IPS-18a (cell line): ENCODE results near the gene APOBR.
"Not testable (repeated sequence)": the region's sequence is repeated elsewhere in the genome, so short reads cannot be mapped to it uniquely, and the experiment has no call there.

Source experiments
- H3K27ac ChIP-seq: one replicate; pipeline ENCODE4 v1.5.1; 2013; ENCODE audit warnings: low read length
- H3K27me3 ChIP-seq: one replicate; pipeline ENCODE4 v1.6.1; 2013; ENCODE audit warnings: mild to moderate bottlenecking, low read length; ENCODE audit not compliant: control insufficient read depth, insufficient read depth
- H3K36me3 ChIP-seq: one replicate; pipeline ENCODE4 v1.6.1; 2013; ENCODE audit warnings: low read depth, low read length; ENCODE audit not compliant: control insufficient read depth
- H3K4me1 ChIP-seq: one replicate; pipeline ENCODE4 v1.6.1; 2013; ENCODE audit warnings: low read depth, low read length; ENCODE audit not compliant: control insufficient read depth
- H3K4me3 ChIP-seq: one replicate; pipeline ENCODE4 v1.5.1; 2013; ENCODE audit warnings: low read length
- H3K9ac ChIP-seq: one replicate; pipeline ENCODE4 v1.6.1; 2013; ENCODE audit warnings: mild to moderate bottlenecking, low read length, moderate library complexity
- H3K9me3 ChIP-seq: one replicate; pipeline ENCODE4 v1.6.1; 2013; ENCODE audit warnings: low read depth, low read length; ENCODE audit not compliant: control insufficient read depth

APOBR gene, protein sequence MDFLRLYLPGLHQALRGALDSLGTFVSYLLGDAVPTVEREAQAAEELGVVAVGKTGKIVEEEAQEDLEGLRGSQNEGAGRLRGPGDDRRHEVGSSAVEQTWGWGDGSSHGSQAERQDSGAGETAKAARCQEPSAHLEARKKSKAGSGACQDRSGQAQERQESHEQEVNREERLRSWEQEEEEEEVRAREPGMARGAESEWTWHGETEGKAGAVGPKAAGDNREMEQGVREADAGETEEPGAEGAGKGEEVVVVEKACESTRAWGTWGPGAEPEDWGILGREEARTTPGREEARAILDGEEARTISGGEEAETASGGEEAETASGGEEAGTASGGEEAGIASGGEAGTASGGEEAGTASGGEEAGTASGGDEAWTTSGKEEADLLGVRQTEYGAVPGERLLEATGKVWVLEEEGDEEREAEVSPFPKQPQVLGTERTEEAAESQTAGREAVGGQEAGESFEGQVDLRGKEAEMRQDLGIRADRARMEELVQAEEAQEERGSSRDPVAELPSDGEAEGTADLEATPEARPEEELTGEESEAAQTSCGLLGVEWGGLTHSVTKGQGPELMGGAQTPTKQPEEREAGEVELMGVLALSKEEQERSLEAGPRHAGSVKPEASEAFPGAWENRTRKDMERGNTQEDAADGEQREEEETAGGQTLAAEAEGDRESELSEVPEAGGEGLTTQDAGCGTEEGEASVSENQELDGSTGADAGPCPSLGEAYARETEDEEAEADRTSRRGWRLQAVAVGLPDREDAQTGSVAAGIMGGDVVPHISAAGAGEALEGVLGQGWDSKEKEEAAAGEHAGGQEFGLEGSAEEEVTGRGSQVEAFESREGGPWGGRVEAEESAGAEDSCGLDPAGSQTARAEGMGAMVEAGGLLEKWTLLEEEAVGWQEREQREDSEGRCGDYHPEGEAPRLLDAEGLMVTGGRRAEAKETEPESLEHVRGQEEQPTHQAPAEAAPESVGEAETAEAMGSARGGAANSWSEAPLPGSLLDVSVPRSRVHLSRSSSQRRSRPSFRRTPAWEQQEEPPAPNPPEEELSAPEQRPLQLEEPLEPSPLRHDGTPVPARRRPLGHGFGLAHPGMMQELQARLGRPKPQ

DNA sequence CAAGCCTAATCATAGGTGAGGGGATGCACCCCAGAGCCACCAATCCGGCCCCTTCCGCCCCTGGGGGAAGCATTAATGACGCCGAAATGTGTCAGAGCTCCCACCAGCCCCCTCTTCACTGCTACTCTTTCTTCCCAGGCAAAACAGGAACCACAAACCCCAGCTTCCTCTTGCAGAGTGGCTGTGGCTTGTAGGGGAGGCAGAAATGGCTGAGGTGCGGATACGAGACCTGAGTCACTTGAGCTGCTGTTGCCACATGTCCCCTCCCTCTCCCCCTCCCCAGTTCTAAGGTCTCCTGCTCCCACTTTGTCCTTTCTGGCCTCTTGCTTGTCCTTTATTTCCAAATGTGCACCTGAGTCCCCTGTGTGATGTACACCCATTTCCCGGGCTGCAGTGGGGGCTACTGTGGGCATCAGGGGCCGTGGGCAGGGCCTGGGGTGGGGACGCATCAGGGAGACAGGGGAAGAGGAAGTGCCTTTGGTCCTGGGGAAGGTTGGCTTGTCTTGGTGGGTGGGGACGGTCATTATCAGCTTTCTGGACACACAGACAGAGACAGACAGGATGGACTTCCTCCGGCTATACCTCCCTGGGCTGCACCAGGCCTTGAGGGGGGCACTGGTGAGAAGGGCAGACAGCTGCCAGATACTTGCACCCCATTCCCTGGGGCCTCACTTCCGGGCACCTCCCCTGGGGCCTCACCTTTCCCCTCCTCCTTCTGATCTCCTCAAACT, at the start of gene APOBR:
APOBR (plus strand) TSS at position 523 of the 731 bp plus-strand sequence; CDS start at position 562, 39 bp downstream.
- H3K27ac ChIP-seq, result no peak within 1 kb of the TSS
- no peaks in the 10 kb centered on the region for H3K4me1 ChIP-seq
- no peaks in the 10 kb centered on the region for H3K9me3 ChIP-seq
- H3K4me3 ChIP-seq, result no peak within 1 kb of the TSS
- no peaks in the 10 kb centered on the region for H3K36me3 ChIP-seq
- no peaks in the 10 kb centered on the region for H3K27me3 ChIP-seq
- H3K9ac ChIP-seq, result no peak within 1 kb of the TSS

DNA sequence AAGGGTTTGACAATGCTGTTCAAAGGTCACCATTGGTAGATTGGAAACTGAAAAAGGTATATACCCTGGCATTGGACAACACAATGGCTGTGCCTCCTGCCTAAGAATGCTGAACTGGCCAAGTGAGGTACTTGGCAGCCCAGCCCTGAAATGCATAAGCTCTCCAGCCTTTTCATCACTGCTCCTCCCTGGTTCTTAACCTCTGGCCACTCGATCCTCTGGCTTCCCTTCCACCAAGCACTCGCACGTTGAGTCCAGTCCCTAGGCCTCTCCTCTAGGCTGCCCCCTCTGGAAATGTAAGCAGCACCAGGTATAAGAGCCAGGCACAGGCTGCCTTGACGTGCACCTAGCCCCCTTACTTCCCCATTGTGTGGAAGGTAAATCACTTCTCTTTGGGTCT, 48.1 kb upstream of the APOBR start:
- not testable (repeated sequence) for H3K4me3 ChIP-seq, H3K27me3 ChIP-seq, H3K36me3 ChIP-seq, H3K9ac ChIP-seq, H3K9me3 ChIP-seq, H3K4me1 ChIP-seq, H3K27ac ChIP-seq

DNA sequence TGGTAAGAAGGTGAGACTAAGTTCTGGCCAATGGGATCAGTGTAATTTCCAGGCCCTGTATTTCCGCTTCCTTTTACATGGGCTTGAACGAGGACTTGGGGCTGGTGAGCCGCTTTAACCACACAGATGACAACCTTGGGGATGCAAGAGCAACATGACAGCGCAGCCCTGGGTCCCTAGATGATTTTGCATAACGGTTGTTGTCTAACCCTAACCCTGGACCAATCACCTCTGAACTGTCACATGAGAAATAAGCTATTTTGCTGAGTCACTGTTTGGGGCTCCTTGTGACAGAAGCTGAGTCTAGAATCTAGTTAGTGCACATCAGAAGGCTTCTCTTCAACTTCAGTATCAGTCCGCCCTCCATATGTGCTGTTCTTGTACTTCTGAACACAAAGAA, 47.4 kb upstream of the APOBR start:
- H3K27ac ChIP-seq, H3K36me3 ChIP-seq, H3K4me3 ChIP-seq, H3K27me3 ChIP-seq, H3K4me1 ChIP-seq, H3K9me3 ChIP-seq, H3K9ac ChIP-seq: not testable (repeated sequence)

DNA sequence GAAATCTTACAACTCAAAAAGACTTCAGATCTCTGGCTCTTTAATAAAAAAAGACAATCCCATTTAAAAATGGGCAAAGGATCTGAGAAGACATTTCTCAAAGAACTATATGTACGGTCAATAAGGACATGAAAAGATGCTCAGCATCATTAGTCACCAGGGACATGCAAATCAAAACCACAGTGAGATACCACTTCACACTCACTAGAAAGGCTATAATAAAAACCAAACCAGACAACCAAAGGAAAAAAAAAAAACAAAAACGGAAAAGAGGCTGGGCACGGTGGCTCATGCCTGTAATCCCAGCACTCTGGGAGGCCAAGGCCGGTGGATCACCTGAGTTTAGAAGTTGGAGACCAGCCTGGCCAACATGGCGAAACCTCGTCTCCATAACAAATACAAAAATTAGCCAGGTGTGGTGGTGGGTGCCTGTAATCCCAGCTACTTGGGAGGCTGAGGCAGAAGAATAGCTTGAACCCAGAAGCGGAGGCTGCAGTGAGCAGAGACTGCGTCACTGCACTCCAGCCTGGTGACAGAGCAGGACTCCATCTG, 20.7 kb upstream of the APOBR start:
- peaks cover 4% of the 10 kb centered on the region for H3K36me3 ChIP-seq
- H3K9me3 ChIP-seq, result no peaks in the 10 kb centered on the region
- no peak overlapping the region for H3K9ac ChIP-seq
- no peaks in the 10 kb centered on the region for H3K27me3 ChIP-seq
- no peak overlapping the region for H3K27ac ChIP-seq
- no peak overlapping the region for H3K4me3 ChIP-seq
- H3K4me1 ChIP-seq, result no peaks in the 10 kb centered on the region

DNA sequence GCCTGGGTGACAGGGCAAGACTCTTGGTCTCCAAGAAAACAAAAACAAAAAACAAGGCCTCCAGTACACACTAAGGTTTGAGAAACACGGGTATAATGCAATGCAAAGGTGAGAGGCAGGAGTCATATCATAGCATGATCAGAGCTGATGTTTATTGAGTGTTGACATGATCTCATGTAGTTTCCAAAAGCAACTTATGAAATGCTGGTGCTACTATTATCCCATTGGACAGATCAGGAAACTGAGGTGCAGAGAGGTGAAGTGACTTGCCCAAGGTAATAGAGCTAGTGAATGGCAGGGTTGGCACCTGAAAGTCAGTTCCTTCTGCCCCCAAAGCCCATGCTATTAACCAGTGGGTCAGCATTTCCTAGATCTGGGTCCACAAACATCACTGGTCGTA, 19.2 kb upstream of the APOBR start:
- H3K4me3 ChIP-seq, result no peak overlapping the region
- no peaks in the 10 kb centered on the region for H3K27me3 ChIP-seq
- no peaks in the 10 kb centered on the region for H3K9me3 ChIP-seq
- H3K4me1 ChIP-seq, result no peaks in the 10 kb centered on the region
- H3K27ac ChIP-seq, result no peak overlapping the region
- no peak overlapping the region for H3K9ac ChIP-seq
- H3K36me3 ChIP-seq, result peaks cover 4% of the 10 kb centered on the region

DNA sequence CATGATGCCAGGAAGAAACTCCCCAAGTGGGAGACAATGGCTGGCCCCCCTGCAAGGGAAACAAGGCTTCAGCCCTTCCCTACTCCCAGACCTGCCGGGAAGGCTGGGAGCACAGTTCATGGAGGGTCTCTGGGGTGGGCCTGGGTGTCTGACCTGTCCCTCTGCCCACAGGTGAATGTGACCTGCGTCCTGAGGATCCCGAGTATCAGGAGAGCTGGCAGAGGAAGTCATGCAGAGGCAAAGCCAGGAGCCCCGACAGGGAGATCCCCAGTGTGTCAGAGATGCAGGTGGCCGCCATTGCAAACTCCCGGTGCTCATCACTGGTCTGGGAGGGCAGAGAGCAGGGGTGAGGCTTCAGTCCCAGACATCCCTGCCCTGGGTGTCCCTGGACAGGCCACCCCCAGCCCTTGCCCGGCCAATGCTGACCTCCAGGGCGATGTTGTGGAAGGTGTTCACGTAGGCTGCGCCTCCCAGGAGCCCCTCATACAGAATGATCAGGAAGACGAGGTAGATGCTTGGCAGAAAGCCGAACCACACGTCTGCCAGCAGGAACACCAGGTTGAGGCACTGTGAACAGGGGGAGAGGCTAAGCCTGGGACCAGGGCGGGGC, 17.0 kb upstream of the APOBR start:
- Histone ChIP-seq H3K4me1 (no peaks in the 10 kb centered on the region), H3K36me3 (peaks cover 8% of the 10 kb centered on the region), H3K27me3 (no peaks in the 10 kb centered on the region), H3K4me3 (no peak overlapping the region), H3K27ac (no peak overlapping the region), H3K9me3 (no peaks in the 10 kb centered on the region), H3K9ac (no peak overlapping the region)

DNA sequence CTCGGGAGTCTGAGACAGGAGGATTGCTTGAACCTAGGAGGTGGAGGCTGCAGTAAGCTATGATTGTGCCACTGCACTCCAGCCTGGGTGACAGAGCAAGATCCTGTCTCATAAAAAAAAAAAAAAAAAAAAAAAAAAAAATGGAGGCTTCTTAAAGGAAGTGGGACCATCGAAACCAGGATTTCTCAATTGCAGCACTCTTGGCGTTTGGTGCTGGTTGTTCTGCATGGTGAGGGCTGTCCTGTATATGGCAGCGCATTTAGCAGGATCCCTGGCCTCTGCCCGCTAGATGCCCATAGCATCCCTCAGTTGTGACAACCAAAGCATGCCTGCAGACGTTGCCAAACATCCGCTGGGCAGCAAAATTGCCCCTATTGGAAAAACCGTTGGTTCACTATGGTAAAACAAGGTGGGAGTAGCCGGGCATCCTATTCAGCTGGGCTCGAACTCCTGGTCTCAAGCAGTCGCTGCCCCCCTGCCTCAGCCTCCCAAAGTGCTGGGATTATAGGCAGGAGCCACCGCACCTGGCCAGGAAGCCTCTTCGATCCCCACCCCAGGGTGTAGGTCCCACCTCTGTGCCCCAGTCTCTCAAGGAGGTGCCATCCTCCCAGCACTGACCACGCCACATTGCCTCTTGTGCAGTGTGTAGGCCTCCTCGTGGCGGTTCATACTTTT, 15.8 kb upstream of the APOBR start:
- no peaks in the 10 kb centered on the region for H3K4me1 ChIP-seq
- H3K9ac ChIP-seq, result no peak overlapping the region
- H3K27ac ChIP-seq, result no peak overlapping the region
- no peak overlapping the region for H3K4me3 ChIP-seq
- H3K27me3 ChIP-seq, result no peaks in the 10 kb centered on the region
- no peaks in the 10 kb centered on the region for H3K9me3 ChIP-seq
- H3K36me3 ChIP-seq, result peaks cover 10% of the 10 kb centered on the region

DNA sequence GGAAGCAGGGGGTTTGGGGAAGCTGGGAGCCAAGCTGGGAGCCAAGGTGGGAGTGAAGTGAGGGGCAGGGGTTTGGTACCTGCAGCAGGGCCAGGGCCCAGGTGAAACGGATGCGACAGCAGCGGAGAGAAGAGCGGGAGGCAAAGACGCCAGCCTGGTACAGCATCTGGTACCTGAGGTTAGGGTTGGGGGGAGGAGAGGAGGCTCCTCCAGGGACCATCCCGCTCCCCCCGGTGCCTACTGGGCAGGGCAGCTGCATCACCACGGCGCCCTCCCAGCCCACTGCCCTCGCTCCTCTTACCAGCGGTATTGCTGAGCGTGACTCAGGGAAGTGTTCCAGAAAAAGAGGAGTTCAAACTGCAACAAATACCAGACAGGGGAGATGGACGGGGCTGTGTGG, 12.4 kb upstream of the APOBR start:
- no peak overlapping the region for H3K9ac ChIP-seq
- peaks cover 12% of the 10 kb centered on the region for H3K36me3 ChIP-seq
- H3K9me3 ChIP-seq, result no peaks in the 10 kb centered on the region
- H3K27me3 ChIP-seq, result no peaks in the 10 kb centered on the region
- no peak overlapping the region for H3K27ac ChIP-seq
- H3K4me1 ChIP-seq, result no peaks in the 10 kb centered on the region
- H3K4me3 ChIP-seq, result no peak overlapping the region

DNA sequence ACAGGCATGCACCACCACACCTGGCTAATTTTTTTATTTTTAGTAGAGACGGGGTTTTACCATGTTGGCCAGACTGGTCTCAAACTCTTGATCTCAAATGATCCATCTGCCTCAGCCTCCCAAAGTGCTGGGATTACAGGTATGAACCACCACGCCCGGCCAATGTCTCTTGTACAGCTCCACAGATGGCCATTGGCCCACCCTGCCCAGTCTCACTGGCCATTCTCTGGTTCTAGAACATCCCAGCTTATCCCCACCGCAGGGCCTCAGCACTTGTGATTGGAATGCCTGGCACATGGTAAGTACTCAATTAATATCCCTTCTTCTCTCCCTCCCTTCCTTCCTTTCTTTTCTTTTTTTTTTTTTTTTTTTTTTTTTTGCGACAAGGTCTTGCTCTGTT, 11.1 kb upstream of the APOBR start:
- H3K4me3 ChIP-seq, H3K27me3 ChIP-seq, H3K9ac ChIP-seq, H3K9me3 ChIP-seq, H3K4me1 ChIP-seq, H3K27ac ChIP-seq: not testable (repeated sequence)
- H3K36me3 ChIP-seq, result peaks cover 12% of the 10 kb centered on the region

DNA sequence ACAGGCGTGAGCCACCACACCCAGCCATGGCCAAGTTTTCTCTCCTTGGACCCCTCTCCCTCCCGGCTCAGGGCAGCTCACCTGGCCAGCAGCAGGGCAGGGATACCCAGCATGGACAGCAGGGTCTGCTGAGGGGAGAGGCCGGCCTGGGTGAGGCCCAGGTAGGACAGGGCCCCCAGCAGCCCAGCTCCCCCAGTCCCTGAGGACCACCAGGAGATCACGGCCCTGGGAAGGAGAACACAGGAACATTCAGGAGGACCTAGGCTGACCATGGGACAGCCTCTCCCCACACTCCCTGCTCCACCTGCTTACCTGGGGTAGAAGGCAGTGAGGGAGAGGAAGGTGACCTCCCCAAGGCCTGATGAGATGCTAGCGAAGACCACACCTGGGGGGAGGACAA, 8.2 kb upstream of the APOBR start:
- Histone ChIP-seq H3K27me3 (no peaks in the 10 kb centered on the region), H3K4me3 (no peak overlapping the region), H3K9me3 (no peaks in the 10 kb centered on the region), H3K4me1 (no peaks in the 10 kb centered on the region), H3K9ac (no peak overlapping the region), H3K36me3 (peaks cover 17% of the 10 kb centered on the region), H3K27ac (no peak overlapping the region)
